Breast epithelium (tissue), 3 donors: ENCODE data around the gene WDR18.

Source experiments
- CTCF ChIP-seq, 3 donors: fragments of 450-650 bp; IDR thresholded peaks; one replicate each; pipeline ENCODE4 v1.5.1; 2016 to 2017; ENCODE audit warnings: antibody characterized with exemption in 3 of 3, mild to moderate bottlenecking in 3 of 3, moderate library complexity in 3 of 3
- POLR2A ChIP-seq: fragments of 450-650 bp; IDR thresholded peaks from one replicate; pipeline ENCODE4 v1.6.1; 2016; ENCODE audit warnings: antibody characterized with exemption, mild to moderate bottlenecking, moderate library complexity

GRCh38 chr19:986083-986482 lies 1.9 kb downstream of the WDR18 start:
- TF ChIP-seq CTCF (IDR thresholded peaks at IDR 0.05) (no peak), POLR2A (no peak)
